ENCODE data around the gene MRPL14. TPM values are rescaled to one million over a fixed set of nuclear protein-coding genes. Genes with fewer than 3 reads are reported as not detected.

Gene MRPL14
- total RNA-seq, 1 donor from 2014 or later = 45.5 TPM

DNA sequence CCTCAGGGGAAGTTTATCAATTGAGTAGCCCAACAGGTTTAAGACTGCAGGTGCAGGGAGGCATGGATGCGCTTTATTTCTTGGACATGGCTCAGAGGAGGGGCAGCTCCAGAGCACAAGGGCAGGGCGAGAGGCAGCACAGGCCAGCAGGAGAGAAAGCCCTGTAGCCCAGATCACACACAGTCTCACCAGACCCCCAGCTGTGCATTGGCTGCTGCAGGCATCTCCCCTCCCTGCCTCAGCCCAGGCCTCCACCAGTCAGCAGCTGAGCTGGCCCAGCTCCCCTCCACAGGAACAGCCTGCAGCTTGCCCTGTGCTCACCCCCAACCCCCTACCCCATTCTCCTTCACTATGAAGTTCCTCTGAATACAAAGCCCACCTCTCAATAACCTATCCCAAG, 24.7 kb downstream of the MRPL14 start:
- H3K4me3 Mint-ChIP-seq = no peak overlapping the region
- peaks cover 9% of the 10 kb centered on the region for H3K36me3 Mint-ChIP-seq
- peaks cover 20% of the 10 kb centered on the region for H3K4me1 Mint-ChIP-seq (ENCODE audit: unreplicated experiment)

DNA sequence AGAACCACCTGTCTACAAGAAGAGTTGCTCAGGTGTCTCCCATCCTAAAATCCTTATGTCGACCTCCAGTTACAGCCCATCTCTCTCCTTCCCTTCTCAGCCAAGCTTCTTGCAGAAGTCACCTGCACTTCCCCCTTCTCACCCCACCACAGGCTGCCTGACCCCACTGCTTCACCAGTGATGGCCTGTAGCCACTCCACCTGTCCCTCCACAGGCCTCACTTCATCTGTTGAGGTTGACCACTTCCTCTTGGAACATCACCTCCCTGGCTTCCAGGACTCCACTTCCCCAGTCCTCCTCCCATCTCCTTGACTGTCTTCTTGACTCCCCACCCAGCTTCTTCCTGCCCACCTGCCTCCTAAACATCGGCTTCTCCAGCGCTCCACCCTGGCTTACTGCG, 25.4 kb downstream of the MRPL14 start:
- no peak for DNase-seq (ENCODE audit: extremely low spot score, unreplicated experiment)
- Mint-ChIP-seq H3K9me3 (no peaks in the 10 kb centered on the region), H3K4me3 (no peak overlapping the region), H3K36me3 (peaks cover 10% of the 10 kb centered on the region), H3K4me1 (ENCODE audit: unreplicated experiment) (peaks cover 20% of the 10 kb centered on the region), H3K27ac (peak overlapping the region; percentile 34), H3K27me3 (no peaks in the 10 kb centered on the region)
- TF ChIP-seq, protein P1, sequence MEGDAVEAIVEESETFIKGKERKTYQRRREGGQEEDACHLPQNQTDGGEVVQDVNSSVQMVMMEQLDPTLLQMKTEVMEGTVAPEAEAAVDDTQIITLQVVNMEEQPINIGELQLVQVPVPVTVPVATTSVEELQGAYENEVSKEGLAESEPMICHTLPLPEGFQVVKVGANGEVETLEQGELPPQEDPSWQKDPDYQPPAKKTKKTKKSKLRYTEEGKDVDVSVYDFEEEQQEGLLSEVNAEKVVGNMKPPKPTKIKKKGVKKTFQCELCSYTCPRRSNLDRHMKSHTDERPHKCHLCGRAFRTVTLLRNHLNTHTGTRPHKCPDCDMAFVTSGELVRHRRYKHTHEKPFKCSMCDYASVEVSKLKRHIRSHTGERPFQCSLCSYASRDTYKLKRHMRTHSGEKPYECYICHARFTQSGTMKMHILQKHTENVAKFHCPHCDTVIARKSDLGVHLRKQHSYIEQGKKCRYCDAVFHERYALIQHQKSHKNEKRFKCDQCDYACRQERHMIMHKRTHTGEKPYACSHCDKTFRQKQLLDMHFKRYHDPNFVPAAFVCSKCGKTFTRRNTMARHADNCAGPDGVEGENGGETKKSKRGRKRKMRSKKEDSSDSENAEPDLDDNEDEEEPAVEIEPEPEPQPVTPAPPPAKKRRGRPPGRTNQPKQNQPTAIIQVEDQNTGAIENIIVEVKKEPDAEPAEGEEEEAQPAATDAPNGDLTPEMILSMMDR (conservative IDR thresholded peaks at IDR 0.05) = no peak

More for the DNA sequence above, 24.7 kb downstream of the MRPL14 start:
- H3K27ac Mint-ChIP-seq = no peak overlapping the region
- H3K27me3 Mint-ChIP-seq = no peaks in the 10 kb centered on the region
- no peaks in the 10 kb centered on the region for H3K9me3 Mint-ChIP-seq
- TF ChIP-seq, protein P1 (conservative IDR thresholded peaks at IDR 0.05) = no peak
- DNase-seq (ENCODE audit: extremely low spot score, unreplicated experiment) = no peak

DNA sequence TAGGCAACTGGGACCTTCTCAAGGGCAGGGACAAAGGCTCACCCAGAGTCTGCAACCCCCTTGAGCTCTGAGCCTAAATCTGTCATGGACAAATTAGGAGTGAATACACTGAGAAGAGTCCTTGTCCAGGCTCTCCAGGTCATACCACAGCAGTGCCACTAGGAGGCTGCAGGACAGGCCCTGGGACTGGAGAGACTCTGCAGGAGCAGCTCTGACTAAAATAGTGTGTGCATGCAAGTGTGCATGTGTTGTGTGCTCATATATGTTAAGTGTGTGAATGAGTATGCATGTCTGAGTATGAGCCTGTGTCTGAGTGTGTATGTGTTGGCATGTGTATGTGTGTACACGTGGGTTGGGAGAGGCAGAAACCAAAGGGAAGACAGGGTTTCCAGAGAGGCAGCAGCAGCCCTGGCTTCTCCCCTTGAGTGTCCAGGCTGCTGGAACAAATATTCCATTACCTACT, 27.1 kb downstream of the MRPL14 start:
- Mint-ChIP-seq H3K27me3 (no peaks in the 10 kb centered on the region), H3K27ac (no peak overlapping the region), H3K36me3 (peaks cover 8% of the 10 kb centered on the region), H3K4me3 (no peak overlapping the region), H3K9me3 (no peaks in the 10 kb centered on the region), H3K4me1 (ENCODE audit: unreplicated experiment) (peaks cover 21% of the 10 kb centered on the region)
- TF ChIP-seq, protein P1 (conservative IDR thresholded peaks at IDR 0.05) = peak; percentile 73
- no peak for DNase-seq (ENCODE audit: extremely low spot score, unreplicated experiment)

DNA sequence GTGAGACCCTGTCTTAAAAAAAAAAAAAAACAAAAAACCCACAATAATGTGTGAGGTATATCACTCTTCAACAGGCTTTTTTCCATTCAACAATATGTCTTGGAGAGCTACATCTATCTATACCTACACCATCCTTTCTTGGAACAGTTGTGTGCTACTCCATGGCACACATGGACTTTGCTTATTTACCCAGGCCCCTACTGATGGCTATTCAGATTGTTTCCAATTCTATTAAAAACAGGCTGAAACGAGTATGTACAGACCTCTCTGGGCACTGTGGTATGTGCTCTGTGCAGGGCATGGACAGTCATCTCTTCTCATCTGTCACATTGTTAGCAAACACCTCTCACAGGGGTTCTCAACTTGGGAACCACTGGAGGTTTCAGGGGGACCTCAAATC, 28.1 kb downstream of the MRPL14 start:
- Mint-ChIP-seq H3K4me1 (ENCODE audit: unreplicated experiment) (peaks cover 21% of the 10 kb centered on the region), H3K27me3 (no peaks in the 10 kb centered on the region), H3K4me3 (no peak overlapping the region), H3K27ac (no peak overlapping the region), H3K36me3 (peaks cover 5% of the 10 kb centered on the region), H3K9me3 (no peaks in the 10 kb centered on the region)
- TF ChIP-seq, protein P1 (conservative IDR thresholded peaks at IDR 0.05) = no peak
- DNase-seq (ENCODE audit: extremely low spot score, unreplicated experiment) = no peak

DNA sequence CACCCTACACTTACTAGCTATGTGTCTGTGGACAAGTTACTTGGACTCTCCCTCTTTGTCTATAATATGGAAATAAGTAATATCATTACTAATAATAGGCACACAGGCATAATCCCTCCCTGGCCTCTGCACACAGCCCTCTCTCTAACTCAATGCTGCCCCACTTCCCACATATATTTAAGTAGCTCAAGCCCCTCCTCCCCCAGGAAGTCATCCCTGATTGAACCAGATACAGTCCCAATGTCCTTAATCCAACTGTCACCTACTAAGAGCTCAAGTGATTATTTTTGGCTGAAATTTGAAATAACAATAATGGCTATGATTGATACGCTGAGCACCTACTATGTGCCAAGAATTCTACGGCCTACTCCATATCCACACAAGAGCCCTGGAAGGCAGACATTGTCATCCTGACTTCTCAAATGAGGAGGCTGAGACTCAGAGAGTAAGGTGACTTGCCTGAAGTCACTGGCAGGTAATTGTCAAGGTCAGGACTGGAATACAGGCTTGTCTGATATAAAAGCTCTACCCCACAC, 29.4 kb downstream of the MRPL14 start:
- no peak for DNase-seq (ENCODE audit: extremely low spot score, unreplicated experiment)
- Mint-ChIP-seq H3K36me3 (peaks cover 5% of the 10 kb centered on the region), H3K27ac (no peak overlapping the region), H3K27me3 (no peaks in the 10 kb centered on the region), H3K9me3 (no peaks in the 10 kb centered on the region), H3K4me1 (ENCODE audit: unreplicated experiment) (peaks cover 19% of the 10 kb centered on the region), H3K4me3 (no peak overlapping the region)
- TF ChIP-seq, protein P1 (conservative IDR thresholded peaks at IDR 0.05) = no peak

Measured in type B pancreatic cell (in vitro differentiated cells).